HG03103 (cell line): ENCODE measurements around the gene RFK.

Experiments used
- ATAC-seq: cut with Tn5 transposase; IDR thresholded peaks from one replicate; pipeline ENCODE4 v1.9.1; 2021; ENCODE audit warnings: low read depth; ENCODE audit not compliant: unreplicated experiment

The RFK gene

GRCh38 chr9:76336027-76336426 is 58.2 kb downstream of the RFK start:
- ATAC-seq, result no peak
